Activated CD4-positive, alpha-beta T cell treated with anti-CD3 and anti-CD28 coated beads, Interleukin-2, amount 10 ng/mL, durations not matched to agents 24 days and 14 days (primary cell): ENCODE results near the gene RTN4RL1. TPM values are rescaled to one million over a fixed set of nuclear protein-coding genes. Genes with fewer than 3 reads are reported as not detected.
A peak's percentile ranks its signal among the peaks of the same experiment; 100 is the strongest.

ENCODE experiments used
- DNase-seq: peaks from one replicate; pipeline ENCODE4 v3.0.0; 2022
- H3K27ac Mint-ChIP-seq: one replicate; pipeline ENCODE4 v1.8.0; 2022; ENCODE audit warnings: mild to moderate bottlenecking, mixed read lengths
- H3K27me3 Mint-ChIP-seq: one replicate; pipeline ENCODE4 v1.8.0; 2022; ENCODE audit warnings: mixed read lengths
- H3K36me3 Mint-ChIP-seq: one replicate; pipeline ENCODE4 v1.8.0; 2022; ENCODE audit warnings: low read depth, mild to moderate bottlenecking, mixed read lengths
- H3K4me1 Mint-ChIP-seq: one replicate; pipeline ENCODE4 v1.8.0; 2021; ENCODE audit warnings: mixed read lengths
- H3K4me3 Mint-ChIP-seq: one replicate; pipeline ENCODE4 v1.8.0; 2022; ENCODE audit warnings: mild to moderate bottlenecking, moderate library complexity, mixed read lengths
- H3K9me3 Mint-ChIP-seq: one replicate; pipeline ENCODE4 v1.8.0; 2021; ENCODE audit warnings: mixed read lengths
- intact Hi-C: fragments of 100-400 bp; cut with micrococcal nuclease; formaldehyde crosslinking; loops from one replicate; pipeline ENCODE4 v1.15.1; 2023
- total RNA-seq: library from RNA; stranded (reverse); gene quantifications from 2 replicates; pipeline ENCODE4 v1.2.3, GENCODE V29; 2022

Gene RTN4RL1
- total RNA-seq, 1 donor from 2014 or later = 1.1 TPM

DNA sequence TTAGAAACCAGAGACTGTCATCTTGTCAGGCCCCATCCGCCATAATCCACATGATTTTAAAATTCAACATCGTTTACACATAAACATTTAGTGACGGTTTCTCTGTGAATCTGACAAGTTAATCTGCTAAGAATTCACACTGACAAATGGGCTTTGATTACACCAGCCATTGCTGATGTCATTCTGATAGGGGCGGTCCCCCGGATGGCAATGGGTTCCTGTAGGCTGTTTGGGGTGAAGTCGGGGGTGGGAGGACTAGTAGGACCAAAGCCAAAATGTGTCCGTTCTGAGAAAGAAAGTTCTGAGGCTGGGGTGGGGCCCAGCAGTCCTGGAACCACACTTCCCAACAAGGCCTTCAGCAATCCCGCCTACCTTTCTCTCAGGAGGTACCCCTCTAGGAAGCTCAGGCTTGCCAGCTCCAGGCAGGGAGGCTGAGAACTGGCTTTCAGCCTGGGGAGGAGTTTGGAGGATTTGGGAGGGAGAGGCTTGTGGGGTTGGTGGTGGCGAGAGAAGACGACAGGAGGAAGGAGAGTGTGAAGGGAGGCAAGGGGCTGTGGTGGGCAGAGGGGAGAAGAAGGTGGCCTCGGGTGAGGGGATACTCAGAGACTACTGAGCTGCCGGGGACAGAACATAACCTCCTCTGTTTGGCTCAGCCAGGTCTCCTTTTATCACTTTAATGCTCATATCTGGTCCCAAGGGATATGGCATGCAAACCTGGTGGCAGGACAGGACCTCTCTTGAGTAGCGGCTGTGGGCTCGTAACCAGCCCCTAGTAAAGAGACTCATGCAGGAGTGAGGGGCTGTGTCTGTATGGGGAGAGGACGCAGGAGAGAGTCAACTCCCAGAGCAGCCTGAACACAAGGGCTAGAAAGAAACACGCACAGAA, 38.4 kb upstream of the RTN4RL1 start:
- Mint-ChIP-seq H3K4me1 (peaks cover 52% of the 10 kb centered on the region), H3K9me3 (no peaks in the 10 kb centered on the region), H3K27me3 (no peaks in the 10 kb centered on the region), H3K27ac (peak overlapping the region; percentile 76), H3K36me3 (peaks cover 56% of the 10 kb centered on the region), H3K4me3 (no peak overlapping the region)
- intact Hi-C loops = no loop called here
- peak; percentile 63 for DNase-seq

GRCh38 chr17:2062571-2063183, 37.5 kb upstream of the RTN4RL1 start:
- DNase-seq = no peak
- intact Hi-C loops = no loop called here
- peaks cover 54% of the 10 kb centered on the region for H3K36me3 Mint-ChIP-seq
- H3K27ac Mint-ChIP-seq = peak overlapping the region; percentile 76
- H3K4me1 Mint-ChIP-seq = peaks cover 45% of the 10 kb centered on the region
- no peaks in the 10 kb centered on the region for H3K9me3 Mint-ChIP-seq
- H3K27me3 Mint-ChIP-seq = no peaks in the 10 kb centered on the region
- H3K4me3 Mint-ChIP-seq = no peak overlapping the region

GRCh38 chr17:2061441-2061958, 36.4 kb upstream of the RTN4RL1 start:
- intact Hi-C loops = no loop called here
- peaks cover 40% of the 10 kb centered on the region for H3K4me1 Mint-ChIP-seq

DNA sequence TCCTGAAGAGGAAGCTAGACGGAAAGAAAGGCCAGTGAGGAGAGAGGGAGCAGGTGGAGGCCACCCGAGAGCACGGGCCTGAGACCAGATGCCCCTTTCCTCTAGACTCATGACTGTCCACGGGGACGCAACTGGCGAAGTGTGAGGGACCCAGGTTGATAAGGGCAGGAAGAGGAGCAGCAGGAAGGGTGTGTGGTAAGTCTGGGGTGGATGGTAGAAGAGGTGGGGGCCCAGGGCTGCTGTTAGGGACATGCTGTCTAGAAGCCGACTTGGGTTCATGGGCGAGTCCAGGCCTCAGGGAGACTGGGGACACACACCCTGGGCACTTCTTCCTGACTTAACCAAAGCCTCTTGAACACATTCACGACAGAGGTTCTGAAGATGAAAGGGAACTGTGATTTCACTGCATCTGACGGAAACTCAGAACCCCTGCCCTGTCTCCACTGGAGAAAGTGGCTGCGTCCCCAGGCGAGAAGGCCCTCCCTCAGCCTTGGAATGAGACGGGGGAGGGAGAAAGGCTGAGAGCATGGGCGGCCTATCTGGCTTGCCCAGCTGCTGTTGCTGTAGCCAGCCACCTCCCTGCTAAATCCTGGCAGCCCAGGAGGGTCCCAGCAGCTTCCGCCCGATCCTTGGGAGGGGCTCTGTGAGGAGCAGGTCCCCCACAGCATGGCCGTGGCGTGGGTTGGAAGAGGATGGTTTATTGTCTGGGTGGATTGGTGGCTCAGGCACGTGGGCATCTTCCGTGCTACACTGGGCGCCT, 35.7 kb upstream of the RTN4RL1 start:
- no peaks in the 10 kb centered on the region for H3K9me3 Mint-ChIP-seq
- peaks cover 47% of the 10 kb centered on the region for H3K36me3 Mint-ChIP-seq
- H3K4me3 Mint-ChIP-seq = peak overlapping the region; percentile 85
- H3K27me3 Mint-ChIP-seq = no peaks in the 10 kb centered on the region
- peak overlapping the region; percentile 85 for H3K27ac Mint-ChIP-seq
- peaks cover 40% of the 10 kb centered on the region for H3K4me1 Mint-ChIP-seq
- DNase-seq = no peak
- intact Hi-C loops = no loop called here

More at GRCh38 chr17:2061441-2061958, 36.4 kb upstream of the RTN4RL1 start:
- DNase-seq = no peak
- Mint-ChIP-seq H3K27ac (peak overlapping the region; percentile 76), H3K4me3 (no peak overlapping the region), H3K36me3 (peaks cover 51% of the 10 kb centered on the region), H3K27me3 (no peaks in the 10 kb centered on the region), H3K9me3 (no peaks in the 10 kb centered on the region)

DNA sequence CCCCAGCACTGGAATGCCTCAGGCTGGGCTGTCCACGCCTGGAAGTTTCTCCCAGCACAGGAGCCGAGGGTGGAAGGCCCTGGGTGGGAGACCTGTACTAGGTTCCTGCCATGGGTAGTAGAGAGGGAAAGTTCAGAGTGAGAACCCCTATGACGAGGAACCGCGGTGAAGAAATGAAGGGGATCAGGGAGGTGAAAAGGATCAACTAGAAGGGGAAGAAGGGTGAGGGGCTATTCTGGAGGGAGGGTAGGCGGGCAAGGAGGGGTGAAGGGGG, 35.2 kb upstream of the RTN4RL1 start:
- DNase-seq = no peak
- peak overlapping the region; percentile 85 for H3K27ac Mint-ChIP-seq
- intact Hi-C loops = no loop called here
- peaks cover 43% of the 10 kb centered on the region for H3K36me3 Mint-ChIP-seq
- H3K27me3 Mint-ChIP-seq = no peaks in the 10 kb centered on the region
- no peaks in the 10 kb centered on the region for H3K9me3 Mint-ChIP-seq
- peak overlapping the region; percentile 85 for H3K4me3 Mint-ChIP-seq
- H3K4me1 Mint-ChIP-seq = peaks cover 40% of the 10 kb centered on the region

DNA sequence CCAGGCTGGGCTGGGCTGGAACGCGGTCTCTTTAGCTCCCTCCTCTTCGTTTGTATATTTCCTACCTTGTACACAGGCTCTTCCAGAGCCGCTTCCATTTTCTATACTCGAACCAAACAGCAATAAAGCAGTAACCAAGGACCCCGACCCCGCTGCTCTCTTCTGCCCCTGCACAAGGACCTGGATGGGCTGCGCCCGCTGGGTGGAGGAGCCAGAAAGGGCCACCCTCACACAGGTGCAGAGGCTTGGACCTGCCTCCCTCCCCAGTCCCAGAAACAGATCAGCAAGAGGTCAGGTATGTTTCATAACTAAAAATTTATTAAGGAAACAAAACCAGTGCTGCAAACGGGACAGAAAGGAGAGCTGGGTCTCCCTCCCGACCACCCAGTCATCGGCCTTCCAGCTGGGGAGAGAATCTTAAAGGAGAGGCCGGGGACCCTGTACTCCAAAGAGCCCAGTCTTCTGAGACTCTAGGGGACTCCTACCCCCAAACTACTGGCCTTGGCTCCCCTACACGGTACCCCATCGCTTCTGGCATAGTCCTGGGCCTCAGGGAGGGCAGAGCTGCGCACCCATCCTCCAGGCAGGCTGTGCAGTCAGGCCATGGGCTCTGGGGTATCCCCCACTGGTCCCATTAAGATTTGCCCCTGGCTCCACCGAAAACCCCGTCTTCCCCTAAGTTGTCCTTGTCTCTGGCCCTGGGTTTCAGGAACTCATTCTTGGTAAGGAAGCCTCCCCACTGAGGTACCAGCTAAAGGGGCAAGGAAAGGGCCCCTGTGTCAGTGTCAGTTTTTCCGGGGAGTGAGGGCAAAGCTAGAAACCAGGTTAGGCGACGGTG, 34.6 kb upstream of the RTN4RL1 start:
- peaks cover 41% of the 10 kb centered on the region for H3K36me3 Mint-ChIP-seq
- peak overlapping the region; percentile 85 for H3K4me3 Mint-ChIP-seq
- DNase-seq = no peak
- no peaks in the 10 kb centered on the region for H3K27me3 Mint-ChIP-seq
- peaks cover 36% of the 10 kb centered on the region for H3K4me1 Mint-ChIP-seq
- H3K9me3 Mint-ChIP-seq = no peaks in the 10 kb centered on the region
- peak overlapping the region; percentile 85 for H3K27ac Mint-ChIP-seq
- intact Hi-C loops = no loop called here

DNA sequence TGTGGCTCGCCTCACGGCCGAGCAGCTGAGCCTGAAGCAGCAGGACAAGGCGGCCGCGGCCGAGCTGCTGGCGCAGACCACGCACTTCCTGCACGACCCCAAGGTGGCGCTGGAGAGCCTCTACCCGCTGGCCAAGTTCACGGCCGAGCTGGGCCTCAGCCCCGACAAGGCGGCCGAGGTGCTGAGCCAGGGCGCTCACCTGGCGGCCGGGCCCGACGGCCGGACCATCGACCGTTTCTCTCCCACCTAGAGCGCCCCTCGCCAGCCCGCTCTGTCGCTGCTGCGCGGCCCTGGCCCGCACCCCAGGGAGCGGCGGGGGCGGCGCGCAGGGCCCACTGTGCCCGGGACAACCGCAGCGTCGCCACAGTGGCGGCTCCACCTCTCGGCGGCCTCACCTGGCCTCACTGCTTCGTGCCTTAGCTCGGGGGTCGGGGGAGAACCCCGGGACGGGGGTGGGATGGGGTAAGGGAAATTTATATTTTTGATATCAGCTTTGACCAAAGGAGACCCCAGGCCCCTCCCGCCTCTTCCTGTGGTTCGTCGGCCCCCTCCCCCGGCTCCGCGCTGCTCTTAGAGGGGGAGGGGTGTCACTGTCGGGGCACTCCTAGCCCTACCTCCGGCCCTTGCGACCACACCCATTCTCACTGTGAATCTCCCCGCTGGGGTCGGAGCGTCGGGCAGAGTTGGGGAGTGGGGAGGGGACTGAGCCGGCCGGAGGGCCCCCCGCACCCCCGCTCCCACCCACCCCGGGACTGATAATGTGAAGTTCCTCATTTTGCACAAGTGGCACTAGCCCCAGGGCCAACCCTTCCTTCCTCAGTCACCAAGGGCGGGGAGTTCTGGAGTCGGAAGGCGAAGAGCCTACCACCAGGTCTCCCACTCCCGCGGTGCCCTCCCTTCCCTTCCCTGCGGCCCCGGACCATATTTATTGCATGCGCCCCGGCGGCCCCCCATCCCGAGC, 33.7 kb upstream of the RTN4RL1 start:
- Mint-ChIP-seq H3K27me3 (no peaks in the 10 kb centered on the region), H3K36me3 (peaks cover 38% of the 10 kb centered on the region), H3K27ac (peak overlapping the region; percentile 85), H3K4me1 (peaks cover 38% of the 10 kb centered on the region), H3K9me3 (no peaks in the 10 kb centered on the region), H3K4me3 (peak overlapping the region; percentile 85)
- peak; percentile 93 for DNase-seq
- intact Hi-C loops = no loop called here

GRCh38 chr17:2057760-2058585, 32.8 kb upstream of the RTN4RL1 start:
- peaks cover 34% of the 10 kb centered on the region for H3K36me3 Mint-ChIP-seq
- peak overlapping the region; percentile 85 for H3K27ac Mint-ChIP-seq
- H3K4me1 Mint-ChIP-seq = peaks cover 36% of the 10 kb centered on the region
- intact Hi-C loops = no loop called here
- peak overlapping the region; percentile 67 for H3K4me3 Mint-ChIP-seq
- H3K9me3 Mint-ChIP-seq = no peaks in the 10 kb centered on the region
- DNase-seq = peak; percentile 77
- peaks cover 2% of the 10 kb centered on the region for H3K27me3 Mint-ChIP-seq

GRCh38 chr17:2057175-2057759, 32.1 kb upstream of the RTN4RL1 start:
- DNase-seq = peak; percentile 76
- intact Hi-C loops = no loop called here
- Mint-ChIP-seq H3K27me3 (peaks cover 2% of the 10 kb centered on the region), H3K27ac (no peak overlapping the region), H3K36me3 (peaks cover 28% of the 10 kb centered on the region), H3K4me3 (peak overlapping the region; percentile 32), H3K9me3 (no peaks in the 10 kb centered on the region), H3K4me1 (peaks cover 32% of the 10 kb centered on the region)

GRCh38 chr17:2056206-2057174, 31.4 kb upstream of the RTN4RL1 start:
- intact Hi-C loops = no loop called here
- peak overlapping the region; percentile 83 for H3K4me3 Mint-ChIP-seq
- peaks cover 9% of the 10 kb centered on the region for H3K27me3 Mint-ChIP-seq
- H3K27ac Mint-ChIP-seq = peak overlapping the region; percentile 86
- peaks cover 34% of the 10 kb centered on the region for H3K4me1 Mint-ChIP-seq
- H3K36me3 Mint-ChIP-seq = peaks cover 22% of the 10 kb centered on the region
- peak; percentile 87 for DNase-seq
- H3K9me3 Mint-ChIP-seq = no peaks in the 10 kb centered on the region
